ENCODE data around the gene PEX14.
A peak's percentile ranks its signal among the peaks of the same experiment; 100 is the strongest.

PEX14 gene

DNA sequence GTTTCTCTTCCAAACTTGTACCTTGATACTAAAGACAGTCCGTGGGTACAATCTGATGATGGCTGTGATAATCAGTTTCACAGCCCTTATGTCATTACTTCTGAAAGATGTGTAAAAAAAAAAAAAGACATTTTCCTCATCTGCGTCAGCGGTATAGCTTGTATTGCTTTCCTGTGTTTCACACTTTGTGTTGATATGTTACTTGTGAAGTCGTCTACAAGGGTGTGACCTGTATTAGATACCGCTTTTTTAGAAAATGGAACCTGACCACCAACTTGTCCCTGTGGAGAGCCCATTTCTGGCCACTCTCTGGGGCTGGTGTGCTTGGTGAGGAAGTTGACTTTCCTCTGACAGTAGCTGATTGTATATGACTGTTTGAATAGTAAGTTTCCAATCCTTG, 50.5 kb downstream of the PEX14 start:
- no peak for DNase-seq (ENCODE audit: low read depth)
- TF ChIP-seq, protein P1, sequence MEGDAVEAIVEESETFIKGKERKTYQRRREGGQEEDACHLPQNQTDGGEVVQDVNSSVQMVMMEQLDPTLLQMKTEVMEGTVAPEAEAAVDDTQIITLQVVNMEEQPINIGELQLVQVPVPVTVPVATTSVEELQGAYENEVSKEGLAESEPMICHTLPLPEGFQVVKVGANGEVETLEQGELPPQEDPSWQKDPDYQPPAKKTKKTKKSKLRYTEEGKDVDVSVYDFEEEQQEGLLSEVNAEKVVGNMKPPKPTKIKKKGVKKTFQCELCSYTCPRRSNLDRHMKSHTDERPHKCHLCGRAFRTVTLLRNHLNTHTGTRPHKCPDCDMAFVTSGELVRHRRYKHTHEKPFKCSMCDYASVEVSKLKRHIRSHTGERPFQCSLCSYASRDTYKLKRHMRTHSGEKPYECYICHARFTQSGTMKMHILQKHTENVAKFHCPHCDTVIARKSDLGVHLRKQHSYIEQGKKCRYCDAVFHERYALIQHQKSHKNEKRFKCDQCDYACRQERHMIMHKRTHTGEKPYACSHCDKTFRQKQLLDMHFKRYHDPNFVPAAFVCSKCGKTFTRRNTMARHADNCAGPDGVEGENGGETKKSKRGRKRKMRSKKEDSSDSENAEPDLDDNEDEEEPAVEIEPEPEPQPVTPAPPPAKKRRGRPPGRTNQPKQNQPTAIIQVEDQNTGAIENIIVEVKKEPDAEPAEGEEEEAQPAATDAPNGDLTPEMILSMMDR (IDR thresholded peaks at IDR 0.05; ENCODE audit: low read depth, low read length), result no peak
- TF ChIP-seq, protein P2, sequence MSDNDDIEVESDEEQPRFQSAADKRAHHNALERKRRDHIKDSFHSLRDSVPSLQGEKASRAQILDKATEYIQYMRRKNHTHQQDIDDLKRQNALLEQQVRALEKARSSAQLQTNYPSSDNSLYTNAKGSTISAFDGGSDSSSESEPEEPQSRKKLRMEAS (IDR thresholded peaks at IDR 0.05; ENCODE audit: low read depth, low read length), result no peak
- H3K4me3 ChIP-seq (ENCODE audit: low read depth, low read length), result no peak overlapping the region

DNA sequence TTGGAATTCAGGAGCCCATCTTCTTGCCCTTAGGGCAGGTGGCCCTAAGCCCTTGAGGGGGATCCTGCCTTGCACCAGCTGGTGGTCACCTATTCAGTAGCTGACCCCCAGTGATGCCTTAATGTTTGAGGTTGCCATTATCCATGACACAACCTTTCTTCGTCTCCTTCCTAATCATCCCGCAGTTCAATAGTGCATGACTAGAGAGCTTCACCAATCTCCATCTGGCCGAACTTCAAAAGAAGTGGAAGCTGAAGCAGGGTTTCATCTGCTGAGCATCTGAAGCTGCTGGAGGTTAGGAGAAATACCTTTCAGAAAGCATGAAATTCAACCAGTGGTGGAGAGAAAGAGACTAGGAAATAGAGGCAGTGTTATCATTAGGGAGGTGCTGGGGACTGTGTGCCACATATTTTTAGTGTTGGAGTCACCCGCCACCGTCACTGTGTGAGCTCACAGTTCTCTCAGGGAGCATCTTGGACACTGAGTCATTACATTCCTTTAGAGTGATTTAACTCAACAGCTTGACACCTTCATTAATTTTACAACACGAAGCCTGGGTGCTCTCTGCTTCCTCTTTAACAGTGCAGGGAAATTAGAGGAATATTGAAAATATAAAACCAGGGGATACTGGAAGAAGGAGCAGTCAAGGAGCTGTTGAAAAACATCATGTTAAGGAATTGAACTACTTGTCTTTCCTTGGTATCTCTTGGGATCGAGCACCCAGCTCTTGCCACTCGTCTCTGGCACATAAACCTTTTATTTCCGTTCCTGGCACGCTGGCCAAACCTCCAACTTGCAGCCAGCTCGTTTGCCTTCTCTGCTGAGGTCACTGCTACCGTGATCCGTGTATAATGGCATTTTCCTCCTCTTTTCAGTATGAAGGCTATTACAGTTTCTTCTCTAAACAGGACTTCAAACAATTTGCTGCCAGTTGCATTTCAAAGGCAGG, 53.6 kb downstream of the PEX14 start:
- H3K4me3 ChIP-seq (ENCODE audit: low read depth, low read length), result no peak overlapping the region
- TF ChIP-seq MYC (IDR thresholded peaks at IDR 0.05; ENCODE audit: low read depth, low read length), result no peak
- no peak for TF ChIP-seq POLR2A (IDR thresholded peaks at IDR 0.05; ENCODE audit: extremely low read depth, insufficient read length)
- TF ChIP-seq, protein P1 (IDR thresholded peaks at IDR 0.05; ENCODE audit: low read depth, low read length), result no peak
- TF ChIP-seq, protein P2 (IDR thresholded peaks at IDR 0.05; ENCODE audit: low read depth, low read length), result no peak
- no peak for DNase-seq (ENCODE audit: low read depth)

DNA sequence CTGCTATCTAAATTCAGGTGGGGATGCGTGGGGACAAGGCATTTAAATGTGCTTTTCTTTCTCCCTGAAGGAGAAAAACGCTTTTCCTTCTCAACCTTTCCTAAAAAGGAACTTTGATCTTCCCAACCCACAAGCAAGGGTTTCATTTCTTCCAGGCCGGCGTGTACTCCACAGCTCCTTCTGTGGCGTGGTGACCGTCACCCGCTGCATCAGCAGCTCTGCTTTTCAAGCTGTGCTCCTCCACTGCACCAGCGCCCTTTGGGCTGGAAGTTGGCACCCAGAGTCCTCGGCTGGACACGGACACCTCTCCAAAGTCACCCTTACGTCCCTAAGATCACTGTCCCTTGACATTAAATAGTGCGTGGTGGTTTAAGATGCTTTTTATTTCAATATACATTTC, 54.3 kb downstream of the PEX14 start:
- H3K4me3 ChIP-seq (ENCODE audit: low read depth, low read length), result no peak overlapping the region
- DNase-seq (ENCODE audit: low read depth), result no peak
- TF ChIP-seq, protein P1 (IDR thresholded peaks at IDR 0.05; ENCODE audit: low read depth, low read length), result no peak
- no peak for TF ChIP-seq POLR2A (IDR thresholded peaks at IDR 0.05; ENCODE audit: extremely low read depth, insufficient read length)
- TF ChIP-seq, protein P2 (IDR thresholded peaks at IDR 0.05; ENCODE audit: low read depth, low read length), result no peak
- TF ChIP-seq MYC (IDR thresholded peaks at IDR 0.05; ENCODE audit: low read depth, low read length), result no peak

DNA sequence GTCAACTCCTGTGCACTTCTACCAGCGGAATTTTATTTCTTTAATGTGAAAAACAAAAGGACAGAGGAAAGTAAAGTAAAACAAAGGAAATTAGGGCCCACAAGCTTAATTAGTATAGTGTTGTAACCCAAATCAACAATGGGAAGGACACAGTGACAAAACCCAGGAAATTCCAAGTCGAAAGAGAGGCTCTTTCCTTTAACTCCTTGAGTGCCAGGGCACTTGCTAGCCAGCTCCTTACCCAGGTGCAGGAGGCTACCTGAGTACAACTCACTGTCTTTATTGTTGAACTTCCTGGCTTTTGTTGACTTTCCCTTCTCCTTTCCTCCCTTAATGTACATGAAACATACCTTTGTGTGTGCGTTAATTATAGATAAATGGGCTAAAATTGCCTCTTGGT, 55.0 kb downstream of the PEX14 start:
- H3K4me3 ChIP-seq (ENCODE audit: low read depth, low read length), result no peak overlapping the region
- TF ChIP-seq MYC (IDR thresholded peaks at IDR 0.05; ENCODE audit: low read depth, low read length) (no peak), POLR2A (IDR thresholded peaks at IDR 0.05; ENCODE audit: extremely low read depth, insufficient read length) (no peak)
- TF ChIP-seq, protein P1 (IDR thresholded peaks at IDR 0.05; ENCODE audit: low read depth, low read length), result no peak
- TF ChIP-seq, protein P2 (IDR thresholded peaks at IDR 0.05; ENCODE audit: low read depth, low read length), result no peak
- DNase-seq (ENCODE audit: low read depth), result no peak

DNA sequence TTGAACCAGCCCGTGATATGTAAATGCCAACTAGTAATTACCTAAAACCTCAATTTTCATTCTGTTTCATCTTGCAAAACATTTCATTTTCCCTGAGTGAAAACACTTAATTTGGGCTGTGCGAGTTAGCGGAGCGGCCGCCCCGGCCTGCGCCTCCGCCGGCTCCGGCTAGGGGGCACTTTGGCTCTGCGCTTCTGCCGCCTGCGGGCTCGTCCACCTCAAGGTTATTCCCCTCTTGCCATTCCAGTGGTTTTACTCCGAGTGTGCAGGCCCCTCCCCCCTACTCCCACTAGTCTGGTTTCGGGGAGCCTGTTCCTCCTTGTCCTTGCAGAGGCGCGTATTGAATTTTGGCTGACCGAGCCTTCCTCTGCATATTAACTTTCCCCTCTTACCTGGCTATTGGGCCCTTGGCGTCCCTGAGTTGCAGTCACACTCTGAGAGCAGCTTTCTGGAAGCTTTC, 55.6 kb downstream of the PEX14 start:
- peak; percentile 44 for DNase-seq (ENCODE audit: low read depth)
- H3K4me3 ChIP-seq (ENCODE audit: low read depth, low read length), result no peak overlapping the region

More for the DNA sequence above, 55.6 kb downstream of the PEX14 start:
- no peak for TF ChIP-seq MYC (IDR thresholded peaks at IDR 0.05; ENCODE audit: low read depth, low read length)
- TF ChIP-seq, protein P1 (IDR thresholded peaks at IDR 0.05; ENCODE audit: low read depth, low read length), result peak; percentile 31
